ENCODE data around the gene ZCCHC14.

GRCh38 chr16:87506423-87507350 lies 13.9 kb upstream of the ZCCHC14 start:
- TF ChIP-seq CTCF (IDR thresholded peaks at IDR 0.05) (no peak), POLR2A (IDR thresholded peaks at IDR 0.05) (no peak)

Data from esophagus squamous epithelium (tissue), 4 donors.